HEK293 (cell line): ENCODE data around the gene FIGNL2.

Experiments
- CTCF ChIA-PET: fragments of 350-600 bp; formaldehyde crosslinking; extraction: SDS; loops from one replicate; lab custom pipeline; 2021; ENCODE audit warnings: antibody characterized with exemption; lab: Yijun Ruan, JAX
- POLR2A ChIA-PET: fragments of 300-600 bp; formaldehyde crosslinking; extraction: SDS; loops from one replicate; lab custom pipeline; 2020; ENCODE audit warnings: antibody characterized with exemption, inconsistent platforms; lab: Yijun Ruan, JAX
- H3K27ac ChIP-seq: fragments of 200-500 bp; sonication (Bioruptor generic); 2 replicates; pipeline ENCODE4 v1.5.1; 2014; ENCODE audit warnings: low read depth, low read length, control low read depth, inconsistent platforms; ENCODE audit errors: extremely low read depth
- H3K36me3 ChIP-seq, 2 experiments: fragments of 200-500 bp in 1 of 2; sonication (Bioruptor generic) in 1 of 2; 1 replicate in 1 of 2; 2 replicates in 1 of 2; pipeline ENCODE4 v1.5.1; 2014 to 2017; ENCODE audit warnings: inconsistent platforms in 2 of 2, low read length in 2 of 2; ENCODE audit not compliant: control insufficient read depth in 2 of 2, insufficient read depth in 1 of 2
- H3K4me1 ChIP-seq: fragments of 200-500 bp; sonication (Bioruptor generic); 2 replicates; pipeline ENCODE4 v1.5.1; 2014; ENCODE audit warnings: mild to moderate bottlenecking, low read length, inconsistent platforms; ENCODE audit not compliant: control insufficient read depth, insufficient read depth
- H3K4me3 ChIP-seq: 2 replicates; pipeline ENCODE4 v1.5.1; 2011; ENCODE audit warnings: low read depth, mild to moderate bottlenecking, control low read depth, low read length, moderate library complexity
- H3K9me3 ChIP-seq: fragments of 200-500 bp; sonication (Bioruptor generic); 2 replicates; pipeline ENCODE4 v1.5.1; 2014; ENCODE audit warnings: low read depth, low read length, inconsistent platforms; ENCODE audit not compliant: control insufficient read depth, insufficient read depth
- AEBP2 ChIP-seq: fragments of 450-650 bp; formaldehyde crosslinking; IDR thresholded peaks from 2 replicates; pipeline ENCODE4 v1.5.1; 2016; ENCODE audit warnings: missing biosample characterization, missing genetic modification characterization, borderline replicate concordance
- PATZ1 ChIP-seq: fragments of 450-650 bp; formaldehyde crosslinking; IDR thresholded peaks from 2 replicates; pipeline ENCODE4 v1.5.1; 2016; ENCODE audit warnings: missing biosample characterization, missing genetic modification characterization
- PBX3 ChIP-seq: sonication (generic); formaldehyde crosslinking; IDR thresholded peaks from 2 replicates; pipeline ENCODE4 v1.8.1; 2022; ENCODE audit warnings: mild to moderate bottlenecking, moderate library complexity, missing genetic modification reagents
- PRDM1 ChIP-seq: fragments of 450-650 bp; formaldehyde crosslinking; IDR thresholded peaks from 2 replicates; pipeline ENCODE4; 2016; ENCODE audit warnings: missing biosample characterization, missing genetic modification characterization
- SP2 ChIP-seq: fragments of 450-650 bp; formaldehyde crosslinking; IDR thresholded peaks from 2 replicates; pipeline ENCODE4 v1.5.1; 2016; ENCODE audit warnings: missing biosample characterization, missing genetic modification characterization
- TCF7L2 ChIP-seq: IDR thresholded peaks from 2 replicates; pipeline ENCODE4 v1.6.1; 2011; ENCODE audit warnings: low read depth, mild to moderate bottlenecking, inconsistent platforms, low read length, moderate library complexity, borderline replicate concordance
- TRIM28 ChIP-seq: IDR thresholded peaks from 2 replicates; pipeline ENCODE4 v1.6.1; 2011; ENCODE audit warnings: low read length, control low read depth, borderline replicate concordance
- ZBTB48 ChIP-seq: fragments of 450-650 bp; formaldehyde crosslinking; IDR thresholded peaks from 2 replicates; pipeline ENCODE4 v1.5.1; 2016; ENCODE audit warnings: missing biosample characterization, missing genetic modification characterization
- ZBTB7A ChIP-seq: fragments of 450-650 bp; formaldehyde crosslinking; IDR thresholded peaks from 2 replicates; pipeline ENCODE4 v1.5.1; 2016; ENCODE audit warnings: low read depth, missing biosample characterization, missing genetic modification characterization
- ZFP69B ChIP-seq: fragments of 450-650 bp; formaldehyde crosslinking; IDR thresholded peaks from 2 replicates; pipeline ENCODE4 v1.5.1; 2016; ENCODE audit warnings: missing biosample characterization, missing genetic modification characterization
- ZNF174 ChIP-seq: fragments of 450-650 bp; formaldehyde crosslinking; IDR thresholded peaks from 2 replicates; pipeline ENCODE4 v1.5.0; 2017; ENCODE audit warnings: missing biosample characterization, mild to moderate bottlenecking, missing genetic modification characterization
- ZNF335 ChIP-seq: fragments of 450-650 bp; formaldehyde crosslinking; conservative IDR thresholded peaks from 2 replicates; pipeline ENCODE4 v1.5.1; 2016; ENCODE audit warnings: missing biosample characterization, missing genetic modification characterization
- ZNF366 ChIP-seq: fragments of 450-650 bp; formaldehyde crosslinking; conservative IDR thresholded peaks from 2 replicates; pipeline ENCODE4 v1.5.1; 2016; ENCODE audit warnings: missing biosample characterization, missing genetic modification characterization
- ZNF488 ChIP-seq: fragments of 450-650 bp; formaldehyde crosslinking; IDR thresholded peaks from 2 replicates; pipeline ENCODE4 v1.5.1; 2016; ENCODE audit warnings: missing biosample characterization, missing genetic modification characterization
- ZNF518A ChIP-seq: fragments of 450-650 bp; formaldehyde crosslinking; conservative IDR thresholded peaks from 2 replicates; pipeline ENCODE4 v1.5.1; 2016; ENCODE audit warnings: low read depth, missing biosample characterization, missing genetic modification characterization
- ZNF521 ChIP-seq: fragments of 450-650 bp; formaldehyde crosslinking; IDR thresholded peaks from 2 replicates; pipeline ENCODE4 v1.5.1; 2017; ENCODE audit warnings: missing biosample characterization, mild to moderate bottlenecking, missing genetic modification characterization
- ZNF600 ChIP-seq: fragments of 450-650 bp; formaldehyde crosslinking; IDR thresholded peaks from 2 replicates; pipeline ENCODE4 v1.5.1; 2016; ENCODE audit warnings: missing biosample characterization, missing genetic modification characterization
- ZNF645 ChIP-seq: fragments of 450-650 bp; formaldehyde crosslinking; IDR thresholded peaks from 2 replicates; pipeline ENCODE4; 2016; ENCODE audit warnings: missing biosample characterization, missing genetic modification characterization
- ZNF692 ChIP-seq: fragments of 450-650 bp; formaldehyde crosslinking; IDR thresholded peaks from 2 replicates; pipeline ENCODE4 v1.5.1; 2016; ENCODE audit warnings: missing biosample characterization, missing genetic modification characterization

FIGNL2 gene

GRCh38 chr12:51820526-51821439 lies 27.7 kb downstream of the FIGNL2 start (continued):
- TF ChIP-seq PBX3 (CRISPR knock-in tag), result peak; percentile 84; the same call in 1 of the 2 replicates
- TF ChIP-seq TCF7L2, result no peak

- Histone ChIP-seq H3K4me1 (no peaks in the 10 kb centered on the region), H3K27ac (peak overlapping the region; percentile 67; the same call in 1 of the 2 replicates), H3K4me3 (peak overlapping the region; percentile 41), H3K9me3 (no peaks in the 10 kb centered on the region), H3K36me3 (no peaks in the 10 kb centered on the region)
- POLR2A ChIA-PET, result interaction anchor here (1.3 kb wide), 1 partner anchor 12 kb away, joined by 6 read pairs; no protein-coding TSS in a partner anchor
- CTCF ChIA-PET, result interaction anchor here (0.6 to 1.2 kb wide), 4 partner anchors 56 to 401 kb away, joined by 3 read pairs; no protein-coding TSS in a partner anchor
- peak; percentile 92; the same call in 1 of the 2 replicates for TF ChIP-seq ZNF692 (tag by site-specific recombination)
- TF ChIP-seq ZNF518A (tag by site-specific recombination), result no peak
- no peak for TF ChIP-seq ZNF488 (tag by site-specific recombination)
- no peak for TF ChIP-seq AEBP2
- TF ChIP-seq TRIM28, result no peak
- peak; percentile 48; the same call in 1 of the 2 replicates for TF ChIP-seq ZBTB48 (tag by site-specific recombination)
- TF ChIP-seq SP2, result peak; percentile 32; the same call in 1 of the 2 replicates
- peak; percentile 62 for TF ChIP-seq ZNF366 (tag by site-specific recombination)
- no peak for TF ChIP-seq ZNF174 (tag by site-specific recombination)
- no peak for TF ChIP-seq ZNF521 (tag by site-specific recombination)
- peak; percentile 97 for TF ChIP-seq PRDM1 (tag by site-specific recombination)
- TF ChIP-seq ZNF645 (tag by site-specific recombination), result no peak
- TF ChIP-seq ZNF335, result peak; percentile 84
- TF ChIP-seq ZNF600, result peak; percentile 76
- TF ChIP-seq ZBTB7A (tag by site-specific recombination), result 0 out of 2 replicates have a peak, but pooled peaks have one; percentile 36
- TF ChIP-seq ZFP69B (tag by site-specific recombination), result peak; percentile 73
- TF ChIP-seq PATZ1 (tag by site-specific recombination), result peak; percentile 49; the same call in 1 of the 2 replicates
Measured at GRCh38 chr12:51819736-51820525, 28.6 kb downstream of the FIGNL2 start.
